GM12878 (cell line): ENCODE data around the gene SYT1. TPM values are rescaled to one million over a fixed set of nuclear protein-coding genes. Genes with fewer than 3 reads are reported as not detected.

Experiments used
- ATAC-seq: fragments of 200-7000 bp; cut with Tn5 transposase; 3 replicates; pipeline ENCODE4 v1.9.1; 2020; ENCODE audit warnings: mild to moderate bottlenecking, moderate library complexity
- BruUV-seq: library from RNA; stranded (reverse); fragments of 400-500 nt; replicated peaks from 2 replicates; lab custom pipeline; 2021; lab: Mats Ljungman, UMichigan
- CTCF ChIA-PET: fragments of 300-600 bp; sonication (Branson Sonifier 250); formaldehyde crosslinking; extraction: SDS; loops from one replicate; lab custom pipeline; 2021; ENCODE audit warnings: inconsistent platforms; lab: Yijun Ruan, JAX
- POLR2A ChIA-PET: fragments of 350-600 bp; formaldehyde crosslinking; extraction: SDS; loops from one replicate; lab custom pipeline; 2021; ENCODE audit warnings: inconsistent platforms; lab: Charles Lee
- RAD21 ChIA-PET: fragments of 300-600 bp; sonication (Branson Sonifier 250); formaldehyde crosslinking; loops from one replicate; lab custom pipeline; 2023; ENCODE audit warnings: antibody characterized with exemption; ENCODE audit not compliant: unreplicated experiment; lab: Charles Lee
- SMC1A ChIA-PET: fragments of 300-600 bp; sonication (Branson Sonifier 250); formaldehyde crosslinking; loops from one replicate; lab custom pipeline; 2023; ENCODE audit not compliant: unreplicated experiment, uncharacterized antibody; lab: Charles Lee
- DNase-seq: peaks from one replicate; pipeline ENCODE4 v3.0.0-alpha.2; 2011; ENCODE audit warnings: low read depth, low spot score
- FAIRE-seq: peaks from 3 replicates; lab custom pipeline; 2011; peaks lifted over from hg19 to GRCh38; lab: Jason Lieb, UNC
- H2AFZ ChIP-seq: 2 replicates; pipeline ENCODE4 v1.6.0; 2011; ENCODE audit warnings: low read depth, low read length, control low read depth; ENCODE audit not compliant: control insufficient read depth
- H3K27ac ChIP-seq: 2 replicates; pipeline ENCODE4 v1.5.1; 2011; ENCODE audit warnings: control low read depth; ENCODE audit not compliant: control insufficient read depth, insufficient read depth
- H3K27me3 ChIP-seq, 2 experiments: replicated peaks in 1 of 2; 2 replicates each; pipeline versions ENCODE4 v1.6.0 to v1.6.1; 2011; ENCODE audit warnings: low read length in 1 of 2; ENCODE audit not compliant: control insufficient read depth in 2 of 2, insufficient read depth in 2 of 2
- H3K36me3 ChIP-seq, 2 experiments: 2 replicates each; pipeline ENCODE4 v1.5.1; 2011; ENCODE audit warnings: low read length in 1 of 2; ENCODE audit not compliant: control insufficient read depth in 2 of 2, insufficient read depth in 2 of 2
- H3K4me1 ChIP-seq: 2 replicates; pipeline ENCODE4 v1.6.1; 2011; ENCODE audit warnings: mild to moderate bottlenecking, low read length, moderate library complexity, mixed read lengths; ENCODE audit not compliant: control insufficient read depth, insufficient read depth
- H3K4me2 ChIP-seq: 2 replicates; pipeline ENCODE4 v1.6.0; 2011; ENCODE audit warnings: control low read depth; ENCODE audit not compliant: control insufficient read depth, insufficient read depth
- H3K4me3 ChIP-seq: fragments of 200-600 bp; sonication (generic); 2 replicates; pipeline ENCODE4 v1.5.1; 2016
- H3K79me2 ChIP-seq: 2 replicates; pipeline ENCODE4 v1.6.0; 2011; ENCODE audit warnings: low read length; ENCODE audit not compliant: control insufficient read depth, insufficient read depth
- H3K9ac ChIP-seq: 2 replicates; pipeline ENCODE4 v1.8.0; 2011; ENCODE audit warnings: low read length, control low read depth, mixed read lengths; ENCODE audit not compliant: control insufficient read depth, insufficient read depth
- H3K9me3 ChIP-seq: replicated peaks from 3 replicates; pipeline ENCODE4 v1.5.1; 2011; ENCODE audit warnings: mild to moderate bottlenecking, low read length; ENCODE audit not compliant: control insufficient read depth, insufficient read depth
- H4K20me1 ChIP-seq: 2 replicates; pipeline ENCODE4 v1.6.0; 2011; ENCODE audit not compliant: control insufficient read depth, insufficient read depth
- ASH2L ChIP-seq: fragments of 300-600, 200-600 bp; sonication (generic); IDR thresholded peaks from 2 replicates; pipeline ENCODE4 v1.6.1; 2017; ENCODE audit warnings: low read depth, mild to moderate bottlenecking, borderline replicate concordance
- ATF7 ChIP-seq: fragments of 450-650 bp; IDR thresholded peaks from 2 replicates; pipeline ENCODE4 v1.6.1; 2016; ENCODE audit warnings: low read depth, mild to moderate bottlenecking
- BACH1 ChIP-seq: fragments of 450-650 bp; IDR thresholded peaks from 2 replicates; pipeline ENCODE4 v1.6.1; 2017; ENCODE audit warnings: mild to moderate bottlenecking, borderline replicate concordance
- BCL11A ChIP-seq: IDR thresholded peaks from 2 replicates; pipeline ENCODE4 v1.6.1; 2011; ENCODE audit warnings: low read depth, low read length
- BCLAF1 ChIP-seq: fragments of 450-650 bp; IDR thresholded peaks from 2 replicates; pipeline ENCODE4 v1.6.1; 2017; ENCODE audit warnings: antibody characterized with exemption, mild to moderate bottlenecking, moderate library complexity
- CBFB ChIP-seq: IDR thresholded peaks from 2 replicates; pipeline ENCODE4 v1.6.1; 2016; ENCODE audit warnings: antibody characterized with exemption, low read depth
- CBX5 ChIP-seq: sonication (generic); IDR thresholded peaks from 2 replicates; pipeline ENCODE4 v1.6.1; 2016; ENCODE audit warnings: low read depth, moderate library complexity, mild to moderate bottlenecking, inconsistent platforms
- CUX1 ChIP-seq: IDR thresholded peaks from 2 replicates; pipeline ENCODE4 v1.6.1; 2012; ENCODE audit warnings: improper control_type of control experiment, low read depth, low read length; ENCODE audit not compliant: insufficient replicate concordance
- POLR2A ChIP-seq: IDR thresholded peaks from 2 replicates; pipeline ENCODE4 v1.6.1; 2011; ENCODE audit warnings: low read depth, mild to moderate bottlenecking, low read length
- RAD51 ChIP-seq: fragments of 450-650 bp; IDR thresholded peaks from 2 replicates; pipeline ENCODE4 v1.6.1; 2016; ENCODE audit warnings: moderate library complexity, mild to moderate bottlenecking, inconsistent platforms
- SKIL ChIP-seq: fragments of 450-650 bp; IDR thresholded peaks from 2 replicates; pipeline ENCODE4 v1.6.1; 2017; ENCODE audit warnings: mild to moderate bottlenecking, low read depth, inconsistent platforms; ENCODE audit not compliant: poor library complexity, severe bottlenecking
- SMC3 ChIP-seq: IDR thresholded peaks from 2 replicates; pipeline ENCODE4 v1.6.1; 2011; ENCODE audit warnings: low read length, improper control_type of control experiment, borderline replicate concordance
- SREBF2 ChIP-seq: IDR thresholded peaks from 2 replicates; pipeline ENCODE4 v1.6.1; 2012; ENCODE audit warnings: mild to moderate bottlenecking, low read length
- SUPT20H ChIP-seq: IDR thresholded peaks from 2 replicates; pipeline ENCODE4 v1.6.1; 2011; ENCODE audit warnings: low read depth, mild to moderate bottlenecking, low read length, moderate library complexity, borderline replicate concordance; ENCODE audit not compliant: control insufficient read depth
- TARDBP ChIP-seq: IDR thresholded peaks from 2 replicates; pipeline ENCODE4 v1.6.1; 2016; ENCODE audit warnings: borderline replicate concordance
- ZNF274 ChIP-seq: IDR thresholded peaks from one replicate; pipeline ENCODE4 v1.8.0; 2011; ENCODE audit not compliant: insufficient read length, insufficient read depth
- ZSCAN29 ChIP-seq: fragments of 450-650 bp; IDR thresholded peaks from 2 replicates; pipeline ENCODE4 v1.6.1; 2017; ENCODE audit warnings: mild to moderate bottlenecking, moderate library complexity
- WGBS: methylation state at CpG from one replicate; pipeline ENCODE4 v1.1.6; 2016; ENCODE audit warnings: low lambda C conversion rate; ENCODE audit not compliant: insufficient replicate concordance, insufficient coverage; ENCODE audit errors: missing lambda C conversion rate; 5-methylcytosine and 5-hydroxymethylcytosine counted together
- in situ Hi-C: fragments of 300-500 bp; cut with MboI; formaldehyde crosslinking; loops from 9 replicates; pipeline ENCODE4 v1.14.3; 2018; ENCODE audit warnings: mixed read lengths
- intact Hi-C: fragments of 100-400 bp; cut with micrococcal nuclease; formaldehyde crosslinking; loops from one replicate; pipeline ENCODE4 v1.14.2; 2022; ENCODE audit not compliant: unreplicated experiment
- polyA plus RNA-seq, 11 experiments: library from polyadenylated mRNA; depleted of rRNA in 4 of 11; unstranded in 6 of 11; stranded (reverse) in 5 of 11; fragments of >200 nt; fragmentation: Nextera tagmentation in 4 of 11; fragmentation: Illumina TruSeq in 1 of 11; extraction: Ambion mirVana in 4 of 11; extraction: Trizol in 1 of 11; gene quantifications; 1 replicate in 1 of 11; 2 replicates in 10 of 11; pipeline versions ENCODE4 v1.2.1 to v1.2.3, GENCODE V29; 2011 to 2016; ENCODE audit warnings: inconsistent platforms in 2 of 11, missing spikeins in 2 of 11, low read depth in 1 of 11
- total RNA-seq, 4 experiments: library from RNA; depleted of rRNA in 3 of 4; stranded (reverse); fragments of >200 nt in 3 of 4; fragmentation: Illumina TruSeq in 1 of 4; extraction: Trizol in 1 of 4; gene quantifications; 2 replicates each; pipeline versions ENCODE4 v1.2.1 to v1.2.3, GENCODE V29; 2013 to 2021

SYT1 gene
- total and polyA plus RNA-seq, 10 of the 15 experiments (the other 5 are each of a cell fraction or from before 2014, with no cell fraction given), result 0.10 to 0.28 TPM; not detected in 8

GRCh38 chr12:79301181-79301580 is 436.6 kb downstream of the SYT1 start:
- WGBS, result 50% methylated on average over 3 of the region's 3 CpGs
- no peak for ATAC-seq
- no peak overlapping the region for H2AFZ ChIP-seq
- no peak for DNase-seq
- H3K9ac ChIP-seq, result no peak overlapping the region
- H3K4me2 ChIP-seq, result no peak overlapping the region
- no peaks in the 10 kb centered on the region for H3K4me1 ChIP-seq
- H3K79me2 ChIP-seq, result no peaks in the 10 kb centered on the region
- RAD21 ChIA-PET, result no interaction called here
- H3K27ac ChIP-seq, result no peak overlapping the region
- in situ Hi-C loops, result no loop called here
- POLR2A ChIA-PET, result interaction anchor here (0.5 kb wide), 1 partner anchor 106 kb away, joined by 5 read pairs; no protein-coding TSS in a partner anchor
- H3K27me3 ChIP-seq, result no peaks in the 10 kb centered on the region
- no peaks in the 10 kb centered on the region for H4K20me1 ChIP-seq
- CTCF ChIA-PET, result no interaction called here
- no peak for FAIRE-seq
- no peaks in the 10 kb centered on the region for H3K36me3 ChIP-seq
- no peak overlapping the region for H3K4me3 ChIP-seq
- no TSS peak for BruUV-seq
- SMC1A ChIA-PET, result no interaction called here
- H3K9me3 ChIP-seq, result no peaks in the 10 kb centered on the region
- intact Hi-C loops, result no loop called here
- TF ChIP-seq SUPT20H, result no peak
- no peak for TF ChIP-seq ATF7
- no peak for TF ChIP-seq BCL11A
- no peak for TF ChIP-seq TARDBP
- TF ChIP-seq CBX5, result no peak
- no peak for TF ChIP-seq SMC3
- TF ChIP-seq SREBF2, result no peak
- no peak for TF ChIP-seq BCLAF1
- TF ChIP-seq POLR2A, result no peak
- TF ChIP-seq BACH1, result no peak
- TF ChIP-seq SKIL, result no peak
- no peak for TF ChIP-seq RAD51
- TF ChIP-seq ZNF274, result no peak
- TF ChIP-seq CBFB, result no peak
- no peak for TF ChIP-seq ASH2L
- TF ChIP-seq CUX1, result no peak
- no peak for TF ChIP-seq ZSCAN29
